Camera-type eye (tissue), 1 donor: ENCODE measurements around the gene PPP1R3E. TPM values are rescaled to one million over a fixed set of nuclear protein-coding genes. Genes with fewer than 3 reads are reported as not detected.

Source experiments
- total RNA-seq: library from RNA; depleted of rRNA; stranded (reverse); fragments of >200 nt; gene quantifications from one replicate; pipeline ENCODE4 v1.2.3, GENCODE V29; 2014

PPP1R3E gene
- total RNA-seq: 14.0 TPM

GRCh38 chr14:23302290-23303225, at the start of gene PPP1R3E:
Gene PPP1R3E, minus strand, starts transcription at chr14:23302859. Its CDS starts 283 bp downstream, at chr14:23302576.

GRCh38 chr14:23320584-23321571, 18.2 kb upstream of the PPP1R3E start, which contains the start of gene PABPN1:
Gene PABPN1, plus strand, starts transcription at chr14:23321457. Its CDS starts 13 bp downstream, at chr14:23321470.

GRCh38 chr14:23306412-23307145, 3.9 kb upstream of the PPP1R3E start, which contains the start of gene BCL2L2:
Gene BCL2L2, plus strand, starts transcription at chr14:23306833. Its CDS starts 935 bp downstream, at chr14:23307768.

GRCh38 chr14:23286020-23286901, 16.4 kb downstream of the PPP1R3E start, which contains the start of gene HOMEZ:
Gene HOMEZ, minus strand, starts transcription at chr14:23286132. Its CDS starts 180 bp downstream, at chr14:23285952.

Other genes starting within 250 kb of the PPP1R3E start
- gene CDH24, start 245.3 kb downstream of the PPP1R3E start, total RNA-seq: 17.0 TPM
- gene ACIN1, start 207.7 kb downstream of the PPP1R3E start, total RNA-seq: 155 TPM
- 15.8 TPM for gene C14orf119, start 207.4 kb downstream of the PPP1R3E start, total RNA-seq
- gene CIROP, start 197.9 kb downstream of the PPP1R3E start, total RNA-seq: not detected
- not detected for gene CEBPE, start 183.6 kb downstream of the PPP1R3E start, total RNA-seq
- 36.9 TPM for gene SLC7A8, start 119.2 kb downstream of the PPP1R3E start, total RNA-seq
- gene RNF212B, start 64.9 kb downstream of the PPP1R3E start, total RNA-seq: not detected
- gene HOMEZ, start 16.7 kb downstream of the PPP1R3E start, total RNA-seq: 7.9 TPM
- 29.7 TPM for gene BCL2L2, start 4.0 kb upstream of the PPP1R3E start, total RNA-seq
- gene PABPN1, start 18.6 kb upstream of the PPP1R3E start, total RNA-seq: 94.1 TPM
- gene SLC22A17, start 50.0 kb upstream of the PPP1R3E start, total RNA-seq: 65.6 TPM
- 33.1 TPM for gene EFS, start 62.3 kb upstream of the PPP1R3E start, total RNA-seq
- not detected for gene IL25, start 70.0 kb upstream of the PPP1R3E start, total RNA-seq
- gene CMTM5, start 74.2 kb upstream of the PPP1R3E start, total RNA-seq: 5.9 TPM
- gene MYH6, start 105.4 kb upstream of the PPP1R3E start, total RNA-seq: 0.49 TPM
- gene MYH7, start 132.8 kb upstream of the PPP1R3E start, total RNA-seq: 69.1 TPM
- gene NGDN, start 166.8 kb upstream of the PPP1R3E start, total RNA-seq: 48.5 TPM
- 1.6 TPM for gene ZFHX2, start 248.9 kb upstream of the PPP1R3E start, total RNA-seq